NCI-H446 (cell line): ENCODE results near the gene MTIF2.
"Not testable (repeated sequence)": the region's sequence is repeated elsewhere in the genome, so short reads cannot be mapped to it uniquely, and the experiment has no call there.

ENCODE experiments used
- DNase-seq, 2 experiments: peaks; one replicate each; lab custom pipeline; 2025; lab: John Stamatoyannopoulos, UW

MTIF2 gene

GRCh38 chr2:55196526-55196925 lies 72.5 kb downstream of the MTIF2 start:
- no peak for DNase-seq

DNA sequence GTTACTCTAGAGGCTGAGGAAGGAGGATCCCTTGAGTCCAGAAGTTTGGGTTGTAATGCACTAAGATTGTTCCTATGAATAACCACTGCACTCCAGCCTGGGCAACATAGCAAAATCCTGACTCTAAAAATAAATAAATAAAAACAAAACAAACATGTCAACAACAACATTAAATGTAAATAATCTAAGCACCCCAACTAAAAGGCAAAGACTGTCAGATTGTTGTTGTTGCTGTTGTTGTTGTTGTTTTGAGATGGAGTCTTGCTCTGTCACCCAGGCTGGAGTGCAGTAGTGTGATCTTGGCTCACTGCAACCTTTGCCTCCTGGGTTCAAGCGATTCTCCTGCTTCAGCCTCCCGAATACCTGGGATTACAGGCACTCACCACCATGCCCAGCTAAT lies 77.1 kb downstream of the MTIF2 start:
- DNase-seq: not testable (repeated sequence)

- not testable (repeated sequence) for DNase-seq
Measured at GRCh38 chr2:55186837-55187236, 82.2 kb downstream of the MTIF2 start.
